ENCODE data around the gene MISP. TPM values are rescaled to one million over a fixed set of nuclear protein-coding genes. Genes with fewer than 3 reads are reported as not detected.
A peak's percentile ranks its signal among the peaks of the same experiment; 100 is the strongest.

MISP gene
- total and polyA plus RNA-seq, 2 of the 13 experiments (the other 11 are each of a cell fraction or from before 2014, with no cell fraction given): 0.67 to 1.3 TPM

DNA sequence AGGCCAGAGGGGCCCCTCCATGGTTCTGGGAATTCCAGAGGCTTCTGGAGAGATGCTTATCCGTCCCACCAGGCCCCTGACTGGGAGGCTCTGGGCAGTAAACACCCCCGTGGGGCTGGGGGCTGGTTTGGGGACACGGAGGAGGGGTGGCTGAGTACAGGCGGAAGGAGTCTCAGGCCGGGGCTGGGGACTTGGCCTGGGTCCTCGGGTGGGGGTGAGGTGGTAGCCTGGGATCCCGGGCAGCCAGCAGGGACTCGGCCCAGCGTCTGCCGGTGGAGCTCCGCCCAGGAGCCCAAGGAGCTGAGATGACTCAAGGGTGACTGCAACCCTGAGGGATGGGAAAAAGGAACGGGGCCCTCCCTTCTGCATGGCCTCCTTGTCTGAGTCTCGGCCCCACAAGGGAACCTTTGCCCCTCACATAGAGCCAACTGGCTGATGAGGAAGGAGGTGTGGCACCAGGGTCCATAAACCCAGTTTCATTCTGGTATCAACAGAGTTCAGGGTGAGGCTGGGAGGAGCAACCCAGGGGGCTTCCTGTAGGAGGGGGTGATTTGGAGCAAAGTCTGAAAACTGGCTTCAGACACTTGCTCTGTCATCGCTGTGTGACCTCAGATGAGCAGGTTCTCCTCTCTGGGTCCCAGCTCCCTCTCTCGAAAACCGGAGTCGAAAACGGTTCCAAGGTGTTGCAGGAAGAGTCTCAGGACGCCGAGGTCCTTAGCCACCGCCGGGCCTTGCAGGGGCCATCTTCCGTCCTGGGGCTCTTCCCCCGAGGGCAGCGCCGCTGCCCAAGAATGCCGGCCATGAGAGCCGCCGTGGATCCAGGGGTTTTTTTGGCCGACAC is 809 bp downstream of the MISP start (continued):
- TF ChIP-seq, protein P1, sequence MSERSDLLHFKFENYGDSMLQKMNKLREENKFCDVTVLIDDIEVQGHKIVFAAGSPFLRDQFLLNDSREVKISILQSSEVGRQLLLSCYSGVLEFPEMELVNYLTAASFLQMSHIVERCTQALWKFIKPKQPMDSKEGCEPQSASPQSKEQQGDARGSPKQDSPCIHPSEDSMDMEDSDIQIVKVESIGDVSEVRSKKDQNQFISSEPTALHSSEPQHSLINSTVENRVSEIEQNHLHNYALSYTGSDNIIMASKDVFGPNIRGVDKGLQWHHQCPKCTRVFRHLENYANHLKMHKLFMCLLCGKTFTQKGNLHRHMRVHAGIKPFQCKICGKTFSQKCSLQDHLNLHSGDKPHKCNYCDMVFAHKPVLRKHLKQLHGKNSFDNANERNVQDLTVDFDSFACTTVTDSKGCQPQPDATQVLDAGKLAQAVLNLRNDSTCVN (CRISPR knock-in tag; IDR thresholded peaks at IDR 0.05; ENCODE audit: borderline replicate concordance): no peak
- TF ChIP-seq CBFB (CRISPR knock-in tag; IDR thresholded peaks at IDR 0.05) (no peak), DPF2 (CRISPR knock-in tag; IDR thresholded peaks at IDR 0.05; ENCODE audit: borderline replicate concordance, low read depth) (0 out of 2 replicates have a peak, but pooled peaks have one; percentile 39), MTF2 (CRISPR knock-in tag; IDR thresholded peaks at IDR 0.05; ENCODE audit: borderline replicate concordance) (no peak), RARA (CRISPR knock-in tag; IDR thresholded peaks at IDR 0.05) (no peak), BRD4 (CRISPR knock-in tag; IDR thresholded peaks at IDR 0.05) (no peak), ZFP62 (CRISPR knock-in tag; IDR thresholded peaks at IDR 0.05) (no peak), KDM2A (CRISPR knock-in tag; IDR thresholded peaks at IDR 0.05; ENCODE audit: borderline replicate concordance, low read depth) (no peak), SOX5 (CRISPR knock-in tag; IDR thresholded peaks at IDR 0.05; ENCODE audit: borderline replicate concordance) (no peak), HIVEP1 (CRISPR knock-in tag; IDR thresholded peaks at IDR 0.05) (0 out of 2 replicates have a peak, but pooled peaks have one; percentile 56), SNAI1 (CRISPR knock-in tag; IDR thresholded peaks at IDR 0.05; ENCODE audit: borderline replicate concordance) (no peak), KAT8 (CRISPR knock-in tag; IDR thresholded peaks at IDR 0.05) (0 out of 2 replicates have a peak, but pooled peaks have one; percentile 4), GATA4 (IDR thresholded peaks at IDR 0.05; ENCODE audit: borderline replicate concordance, low read depth) (no peak), ZNF543 (CRISPR knock-in tag; IDR thresholded peaks at IDR 0.05) (0 out of 2 replicates have a peak, but pooled peaks have one; percentile 15)
- TF ChIP-seq, protein P2, sequence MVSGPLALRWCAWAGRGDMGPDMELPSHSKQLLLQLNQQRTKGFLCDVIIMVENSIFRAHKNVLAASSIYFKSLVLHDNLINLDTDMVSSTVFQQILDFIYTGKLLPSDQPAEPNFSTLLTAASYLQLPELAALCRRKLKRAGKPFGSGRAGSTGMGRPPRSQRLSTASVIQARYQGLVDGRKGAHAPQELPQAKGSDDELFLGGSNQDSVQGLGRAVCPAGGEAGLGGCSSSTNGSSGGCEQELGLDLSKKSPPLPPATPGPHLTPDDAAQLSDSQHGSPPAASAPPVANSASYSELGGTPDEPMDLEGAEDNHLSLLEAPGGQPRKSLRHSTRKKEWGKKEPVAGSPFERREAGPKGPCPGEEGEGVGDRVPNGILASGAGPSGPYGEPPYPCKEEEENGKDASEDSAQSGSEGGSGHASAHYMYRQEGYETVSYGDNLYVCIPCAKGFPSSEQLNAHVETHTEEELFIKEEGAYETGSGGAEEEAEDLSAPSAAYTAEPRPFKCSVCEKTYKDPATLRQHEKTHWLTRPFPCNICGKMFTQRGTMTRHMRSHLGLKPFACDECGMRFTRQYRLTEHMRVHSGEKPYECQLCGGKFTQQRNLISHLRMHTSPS (CRISPR knock-in tag; IDR thresholded peaks at IDR 0.05; ENCODE audit: low read depth): no peak
- TF ChIP-seq, protein P3, sequence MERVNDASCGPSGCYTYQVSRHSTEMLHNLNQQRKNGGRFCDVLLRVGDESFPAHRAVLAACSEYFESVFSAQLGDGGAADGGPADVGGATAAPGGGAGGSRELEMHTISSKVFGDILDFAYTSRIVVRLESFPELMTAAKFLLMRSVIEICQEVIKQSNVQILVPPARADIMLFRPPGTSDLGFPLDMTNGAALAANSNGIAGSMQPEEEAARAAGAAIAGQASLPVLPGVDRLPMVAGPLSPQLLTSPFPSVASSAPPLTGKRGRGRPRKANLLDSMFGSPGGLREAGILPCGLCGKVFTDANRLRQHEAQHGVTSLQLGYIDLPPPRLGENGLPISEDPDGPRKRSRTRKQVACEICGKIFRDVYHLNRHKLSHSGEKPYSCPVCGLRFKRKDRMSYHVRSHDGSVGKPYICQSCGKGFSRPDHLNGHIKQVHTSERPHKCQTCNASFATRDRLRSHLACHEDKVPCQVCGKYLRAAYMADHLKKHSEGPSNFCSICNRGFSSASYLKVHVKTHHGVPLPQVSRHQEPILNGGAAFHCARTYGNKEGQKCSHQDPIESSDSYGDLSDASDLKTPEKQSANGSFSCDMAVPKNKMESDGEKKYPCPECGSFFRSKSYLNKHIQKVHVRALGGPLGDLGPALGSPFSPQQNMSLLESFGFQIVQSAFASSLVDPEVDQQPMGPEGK (CRISPR knock-in tag; IDR thresholded peaks at IDR 0.05): no peak; the same call in 1 of the 2 replicates
- TF ChIP-seq, protein P4, sequence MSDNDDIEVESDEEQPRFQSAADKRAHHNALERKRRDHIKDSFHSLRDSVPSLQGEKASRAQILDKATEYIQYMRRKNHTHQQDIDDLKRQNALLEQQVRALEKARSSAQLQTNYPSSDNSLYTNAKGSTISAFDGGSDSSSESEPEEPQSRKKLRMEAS (IDR thresholded peaks at IDR 0.05): 0 out of 2 replicates have a peak, but pooled peaks have one; percentile 26

Measured in HepG2 (cell line).